ENCODE measurements around the gene TUBGCP6. TPM values are rescaled to one million over a fixed set of nuclear protein-coding genes. Genes with fewer than 3 reads are reported as not detected.

TUBGCP6 gene
- total and polyA plus RNA-seq, 2 donors (not counting 3 experiments of a cell fraction or from before 2014, with no cell fraction given) = 33.1 to 45.3 TPM

DNA sequence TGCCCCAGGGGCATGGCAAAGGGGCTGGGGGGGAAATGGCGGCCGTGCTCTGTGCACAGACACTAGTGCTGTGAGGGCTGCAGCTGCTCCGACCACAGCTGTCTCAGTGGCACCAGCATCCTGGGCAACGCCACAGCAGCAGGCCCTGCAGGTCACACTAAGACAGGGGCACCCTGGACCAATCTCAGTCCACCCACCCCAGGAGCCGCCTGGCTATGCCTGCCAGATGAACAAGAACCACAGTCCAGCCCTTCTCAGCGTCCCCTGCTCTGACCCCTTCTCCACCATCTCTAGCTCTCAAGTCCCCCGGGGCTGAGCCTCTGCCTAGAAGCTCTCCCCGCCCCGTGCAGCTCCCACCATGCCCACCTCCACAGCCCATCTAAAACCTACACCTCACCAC, 16.5 kb downstream of the TUBGCP6 start:
- Histone ChIP-seq H3K27me3 (ENCODE audit: control insufficient read depth in 2 of 2, insufficient read depth in 2 of 2, low read length in 2 of 2) (no peaks in the 10 kb centered on the region), H3K79me2 (ENCODE audit: control insufficient read depth, insufficient read depth, low read length) (no peaks in the 10 kb centered on the region), H2AFZ (ENCODE audit: low read depth, low read length) (no peak overlapping the region), H3K4me3 (replicated peaks in 1 of 3; ENCODE audit: insufficient read depth in 1 of 3, low read depth in 1 of 3, low read length in 3 of 3) (no peak overlapping the region), H3K4me1 (ENCODE audit: control insufficient read depth, extremely low read depth, insufficient read depth, low read length) (no peaks in the 10 kb centered on the region), H3K27ac (ENCODE audit: insufficient read depth, low read depth, low read length) (no peak overlapping the region), H3K4me2 (ENCODE audit: insufficient read depth, low read length) (no peak overlapping the region), H4K20me1 (replicated peaks; ENCODE audit: control insufficient read depth, extremely low read depth, insufficient read depth, low read length) (no peaks in the 10 kb centered on the region), H3K9me3 (replicated peaks; ENCODE audit: control insufficient read depth, insufficient read depth, low read length) (no peaks in the 10 kb centered on the region), H3K9me1 (replicated peaks; ENCODE audit: control insufficient read depth, extremely low read depth, insufficient read depth, low read length) (no peaks in the 10 kb centered on the region), H3K36me3 (ENCODE audit: control insufficient read depth in 2 of 2, extremely low read depth in 1 of 2, insufficient read depth in 2 of 2, low read length in 2 of 2) (peaks cover 0 to 27% of the 10 kb centered on the region in 2 experiments), H3K9ac (replicated peaks; ENCODE audit: extremely low read depth, insufficient read depth, low read length) (no peak overlapping the region)
- dilution Hi-C loops (cut with MboI; ENCODE audit: extremely low pct_ligation_motif_present, low sequenced_read_pairs) (no loop called here), intact Hi-C loops (cut with micrococcal nuclease) (no loop called here)
- DNase-seq (ENCODE audit: low read depth, low spot score) = no peak
- no peak for FAIRE-seq
- no TSS peak for BruUV-seq (replicated peaks)
- ChIA-PET POLR2A (no interaction called here), CTCF (interaction anchor here (1.4 kb wide), 1 partner anchor 9 kb away, joined by 4 read pairs; no protein-coding TSS in a partner anchor)
- TF ChIP-seq MYC (IDR thresholded peaks at IDR 0.05; ENCODE audit: low read depth, low read length) (no peak), GATA2 (IDR thresholded peaks at IDR 0.05; ENCODE audit: insufficient read depth, insufficient read length, low read depth, low read length) (no peak)

GRCh38 chr22:50227579-50228215, 17.1 kb downstream of the TUBGCP6 start:
- no peak for FAIRE-seq
- TF ChIP-seq POLR2AphosphoS5 (IDR thresholded peaks at IDR 0.05; ENCODE audit: insufficient read depth, low read depth, low read length) (no peak), GATA2 (IDR thresholded peaks at IDR 0.05; ENCODE audit: insufficient read depth, insufficient read length, low read depth, low read length) (no peak), EZH2 (IDR thresholded peaks at IDR 0.05; ENCODE audit: borderline replicate concordance, low read depth, low read length, severe bottlenecking) (no peak), MAX (IDR thresholded peaks at IDR 0.05; ENCODE audit: insufficient read depth, insufficient read length) (no peak), MYC (IDR thresholded peaks at IDR 0.05; ENCODE audit: low read depth, low read length) (no peak)
- Histone ChIP-seq H3K4me1 (ENCODE audit: control insufficient read depth, extremely low read depth, insufficient read depth, low read length) (no peaks in the 10 kb centered on the region), H3K36me3 (ENCODE audit: control insufficient read depth in 2 of 2, extremely low read depth in 1 of 2, insufficient read depth in 2 of 2, low read length in 2 of 2) (peaks cover 0 to 26% of the 10 kb centered on the region in 2 experiments), H2AFZ (ENCODE audit: low read depth, low read length) (no peak overlapping the region), H3K9me1 (replicated peaks; ENCODE audit: control insufficient read depth, extremely low read depth, insufficient read depth, low read length) (no peaks in the 10 kb centered on the region), H3K9me3 (replicated peaks; ENCODE audit: control insufficient read depth, insufficient read depth, low read length) (no peaks in the 10 kb centered on the region), H3K27me3 (ENCODE audit: control insufficient read depth in 2 of 2, insufficient read depth in 2 of 2, low read length in 2 of 2) (no peaks in the 10 kb centered on the region), H3K79me2 (ENCODE audit: control insufficient read depth, insufficient read depth, low read length) (no peaks in the 10 kb centered on the region), H3K9ac (replicated peaks; ENCODE audit: extremely low read depth, insufficient read depth, low read length) (no peak overlapping the region), H3K4me3 (replicated peaks in 1 of 3; ENCODE audit: insufficient read depth in 1 of 3, low read depth in 1 of 3, low read length in 3 of 3) (no peak overlapping the region), H3K4me2 (ENCODE audit: insufficient read depth, low read length) (no peak overlapping the region), H4K20me1 (replicated peaks; ENCODE audit: control insufficient read depth, extremely low read depth, insufficient read depth, low read length) (no peaks in the 10 kb centered on the region), H3K27ac (ENCODE audit: insufficient read depth, low read depth, low read length) (no peak overlapping the region)
- dilution Hi-C loops (cut with MboI; ENCODE audit: extremely low pct_ligation_motif_present, low sequenced_read_pairs) = no loop called here
- no TSS peak for BruUV-seq (replicated peaks)
- CTCF ChIA-PET = interaction anchor here (1.3 to 1.4 kb wide), 2 partner anchors 9 to 79 kb away, joined by 4 read pairs; no protein-coding TSS in a partner anchor
- no peak for DNase-seq (ENCODE audit: low read depth, low spot score)
- POLR2A ChIA-PET = no interaction called here
- intact Hi-C loops (cut with micrococcal nuclease) = no loop called here

Data from endothelial cell of umbilical vein (primary cell).